OCI-LY3 (cell line): ENCODE measurements around the gene NUP210.

Source experiments
- H2AFZ ChIP-seq: fragments of 200-600, 300-600 bp; shearing (Covaris generic); 2 replicates; pipeline ENCODE4 v1.6.0; 2014; ENCODE audit warnings: antibody characterized with exemption, low read depth, low read length
- H3K27ac ChIP-seq: fragments of 200-600, 300-600 bp; sonication (generic); 2 replicates; pipeline ENCODE4 v1.5.1; 2014; ENCODE audit warnings: mild to moderate bottlenecking, low read length, moderate library complexity, mixed read lengths
- H3K27me3 ChIP-seq: fragments of 200-600, 300-600 bp; sonication (generic); 2 replicates; pipeline ENCODE4 v1.6.1; 2014; ENCODE audit warnings: low read depth, low read length, mixed read lengths
- H3K36me3 ChIP-seq: fragments of 200-600, 300-600 bp; sonication (generic); replicated peaks from 2 replicates; pipeline ENCODE3; 2014; ENCODE audit warnings: low read depth, low read length, mixed read lengths
- H3K4me1 ChIP-seq: fragments of 300-600, 200-600 bp; sonication (generic); 2 replicates; pipeline ENCODE4 v1.6.1; 2014; ENCODE audit warnings: low read length, mixed read lengths
- H3K4me2 ChIP-seq: fragments of 200-600, 300-600 bp; sonication (generic); 2 replicates; pipeline ENCODE4 v1.6.1; 2014; ENCODE audit warnings: low read length, mixed read lengths
- H3K4me3 ChIP-seq: fragments of 300-600, 200-600 bp; sonication (generic); 2 replicates; pipeline ENCODE4 v1.5.1; 2014; ENCODE audit warnings: antibody characterized with exemption, mild to moderate bottlenecking, low read length, moderate library complexity
- H3K79me2 ChIP-seq: fragments of 300-600, 200-600 bp; shearing (Covaris generic); 2 replicates; pipeline ENCODE4 v1.6.1; 2014; ENCODE audit warnings: mild to moderate bottlenecking, low read length, mixed read lengths
- H3K9ac ChIP-seq: fragments of 300-600, 200-600 bp; shearing (Covaris generic); 2 replicates; pipeline ENCODE4 v1.6.0; 2014; ENCODE audit warnings: mild to moderate bottlenecking, low read length, moderate library complexity
- H3K9me3 ChIP-seq: fragments of 200-600, 300-600 bp; shearing (Covaris generic); 2 replicates; pipeline ENCODE4 v1.6.1; 2014; ENCODE audit warnings: low read length, mixed read lengths; ENCODE audit not compliant: insufficient read depth
- H4K20me1 ChIP-seq: fragments of 200-600, 300-600 bp; sonication (generic); 2 replicates; pipeline ENCODE4 v1.6.1; 2016; ENCODE audit warnings: low read length, mixed read lengths; ENCODE audit not compliant: insufficient read depth
- EZH2phosphoT487 ChIP-seq: fragments of 200-600 bp; shearing (Covaris generic); IDR thresholded peaks from 2 replicates; pipeline ENCODE4 v1.6.1; 2018; ENCODE audit warnings: antibody characterized with exemption, mixed run types, low read depth
- TF ChIP-seq, protein P1 (sequence below): fragments of 200-600, 300-600 bp; sonication (generic); IDR thresholded peaks from 2 replicates; pipeline ENCODE4 v1.5.1; 2014; ENCODE audit warnings: antibody characterized with exemption, low read length, low read depth

NUP210 gene

DNA sequence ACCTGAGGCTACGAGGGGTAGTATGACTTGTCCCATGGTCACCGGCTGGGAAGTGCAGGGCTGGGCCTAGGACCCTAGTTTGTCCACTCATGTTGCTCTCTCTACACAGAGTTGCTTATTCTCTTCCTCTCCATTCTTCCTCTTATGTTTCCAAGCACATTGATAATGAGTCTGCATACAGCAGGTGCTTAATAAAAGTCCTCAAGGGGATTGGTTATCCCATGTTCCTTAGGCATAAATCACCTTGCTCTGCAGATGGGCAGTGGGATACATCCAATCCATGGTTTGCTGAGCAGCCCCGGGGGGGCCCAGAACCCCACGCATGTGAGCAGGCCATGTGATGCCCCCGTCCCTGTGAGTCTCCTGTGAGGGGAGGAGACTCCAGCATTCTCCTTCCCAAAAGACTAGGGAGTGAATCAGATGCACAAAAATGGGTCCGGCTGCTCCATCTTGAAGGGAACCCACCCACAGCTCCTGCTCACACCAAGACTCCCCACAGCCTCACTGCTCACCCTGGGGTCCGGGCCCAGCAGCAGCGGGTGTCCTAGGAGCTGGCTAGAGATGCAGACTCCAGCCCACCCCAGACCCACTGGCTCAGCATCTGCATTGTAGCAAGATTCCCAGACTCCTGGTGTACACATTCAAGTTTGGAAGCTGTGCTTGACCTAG is 139.9 kb downstream of the NUP210 start:
- Histone ChIP-seq H2AFZ (no peak overlapping the region), H3K9ac (no peak overlapping the region), H3K4me3 (no peak overlapping the region), H3K27me3 (peaks cover 11% of the 10 kb centered on the region; the same call in 1 of the 2 replicates), H3K36me3 (no peaks in the 10 kb centered on the region), H3K4me1 (no peaks in the 10 kb centered on the region), H3K27ac (no peak overlapping the region), H3K79me2 (no peaks in the 10 kb centered on the region), H3K9me3 (no peaks in the 10 kb centered on the region), H4K20me1 (no peaks in the 10 kb centered on the region), H3K4me2 (no peak overlapping the region)
- TF ChIP-seq EZH2phosphoT487: no peak
- TF ChIP-seq, protein P1, sequence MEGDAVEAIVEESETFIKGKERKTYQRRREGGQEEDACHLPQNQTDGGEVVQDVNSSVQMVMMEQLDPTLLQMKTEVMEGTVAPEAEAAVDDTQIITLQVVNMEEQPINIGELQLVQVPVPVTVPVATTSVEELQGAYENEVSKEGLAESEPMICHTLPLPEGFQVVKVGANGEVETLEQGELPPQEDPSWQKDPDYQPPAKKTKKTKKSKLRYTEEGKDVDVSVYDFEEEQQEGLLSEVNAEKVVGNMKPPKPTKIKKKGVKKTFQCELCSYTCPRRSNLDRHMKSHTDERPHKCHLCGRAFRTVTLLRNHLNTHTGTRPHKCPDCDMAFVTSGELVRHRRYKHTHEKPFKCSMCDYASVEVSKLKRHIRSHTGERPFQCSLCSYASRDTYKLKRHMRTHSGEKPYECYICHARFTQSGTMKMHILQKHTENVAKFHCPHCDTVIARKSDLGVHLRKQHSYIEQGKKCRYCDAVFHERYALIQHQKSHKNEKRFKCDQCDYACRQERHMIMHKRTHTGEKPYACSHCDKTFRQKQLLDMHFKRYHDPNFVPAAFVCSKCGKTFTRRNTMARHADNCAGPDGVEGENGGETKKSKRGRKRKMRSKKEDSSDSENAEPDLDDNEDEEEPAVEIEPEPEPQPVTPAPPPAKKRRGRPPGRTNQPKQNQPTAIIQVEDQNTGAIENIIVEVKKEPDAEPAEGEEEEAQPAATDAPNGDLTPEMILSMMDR: no peak

DNA sequence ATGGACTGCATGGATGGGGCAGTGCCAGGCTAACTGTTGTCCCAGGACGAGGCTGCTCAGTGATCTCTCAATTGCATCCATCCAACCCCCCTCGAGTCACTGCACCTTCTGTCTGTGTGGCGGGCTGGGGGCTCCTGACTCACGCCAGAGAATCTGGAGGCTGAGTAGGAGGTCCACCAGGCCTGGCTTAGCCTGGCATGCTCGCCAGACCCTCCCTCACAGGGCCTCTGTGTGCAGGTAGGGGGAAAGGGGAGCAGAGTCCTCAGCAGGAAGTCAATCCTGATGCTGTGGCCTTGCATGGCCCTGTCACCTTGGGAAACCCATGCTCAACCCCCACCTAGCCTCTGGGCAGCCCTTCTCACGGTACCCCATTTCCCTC is 140.6 kb downstream of the NUP210 start:
- Histone ChIP-seq H2AFZ (no peak overlapping the region), H3K9ac (no peak overlapping the region), H3K4me2 (no peak overlapping the region), H3K4me1 (no peaks in the 10 kb centered on the region), H3K27ac (no peak overlapping the region), H3K27me3 (peaks cover 17% of the 10 kb centered on the region; the same call in 1 of the 2 replicates), H4K20me1 (no peaks in the 10 kb centered on the region), H3K4me3 (no peak overlapping the region), H3K79me2 (no peaks in the 10 kb centered on the region), H3K36me3 (no peaks in the 10 kb centered on the region), H3K9me3 (no peaks in the 10 kb centered on the region)
- TF ChIP-seq, protein P1: no peak
- no peak for TF ChIP-seq EZH2phosphoT487

DNA sequence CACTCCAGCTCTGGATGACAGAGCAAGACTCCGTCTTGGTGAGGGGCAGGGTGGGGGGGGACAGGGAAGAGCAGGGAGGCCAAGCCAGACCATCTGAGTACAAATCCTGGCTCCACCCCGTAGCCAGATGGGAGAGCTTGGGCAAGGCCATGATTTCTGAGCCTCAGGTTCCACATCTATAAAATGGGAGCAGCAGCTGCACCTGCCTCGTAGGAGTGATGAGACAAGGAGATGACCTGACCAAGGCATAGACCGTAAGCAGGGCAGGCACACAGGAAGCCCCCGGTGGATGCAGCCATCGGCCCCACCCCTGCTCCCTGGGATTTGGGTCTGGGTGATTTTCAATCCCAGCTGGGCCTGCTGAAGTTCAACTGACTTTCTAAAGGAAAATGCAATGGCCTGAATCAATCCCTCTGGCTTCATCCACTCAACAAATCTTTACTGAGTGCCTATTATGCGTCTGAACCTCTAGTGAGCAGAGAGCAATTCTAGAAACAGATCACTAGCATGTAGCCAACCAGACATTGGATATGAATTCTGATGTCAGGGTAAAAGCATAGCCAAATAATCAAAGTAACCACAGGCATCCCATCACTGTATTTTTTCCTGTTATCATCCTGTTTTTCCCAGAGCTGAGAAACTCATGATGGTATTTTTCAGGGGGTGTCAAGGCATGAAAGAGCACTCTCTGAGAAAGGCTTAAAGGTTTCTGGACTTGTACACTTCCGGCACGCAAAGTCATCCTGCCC is 141.2 kb downstream of the NUP210 start:
- Histone ChIP-seq H3K4me1 (no peaks in the 10 kb centered on the region), H3K4me3 (no peak overlapping the region), H3K27me3 (peaks cover 18% of the 10 kb centered on the region; the same call in 1 of the 2 replicates), H3K27ac (no peak overlapping the region), H3K9me3 (no peaks in the 10 kb centered on the region), H3K9ac (no peak overlapping the region), H3K4me2 (no peak overlapping the region), H3K79me2 (no peaks in the 10 kb centered on the region), H4K20me1 (no peaks in the 10 kb centered on the region), H3K36me3 (no peaks in the 10 kb centered on the region), H2AFZ (no peak overlapping the region)
- no peak for TF ChIP-seq EZH2phosphoT487
- TF ChIP-seq, protein P1: no peak

DNA sequence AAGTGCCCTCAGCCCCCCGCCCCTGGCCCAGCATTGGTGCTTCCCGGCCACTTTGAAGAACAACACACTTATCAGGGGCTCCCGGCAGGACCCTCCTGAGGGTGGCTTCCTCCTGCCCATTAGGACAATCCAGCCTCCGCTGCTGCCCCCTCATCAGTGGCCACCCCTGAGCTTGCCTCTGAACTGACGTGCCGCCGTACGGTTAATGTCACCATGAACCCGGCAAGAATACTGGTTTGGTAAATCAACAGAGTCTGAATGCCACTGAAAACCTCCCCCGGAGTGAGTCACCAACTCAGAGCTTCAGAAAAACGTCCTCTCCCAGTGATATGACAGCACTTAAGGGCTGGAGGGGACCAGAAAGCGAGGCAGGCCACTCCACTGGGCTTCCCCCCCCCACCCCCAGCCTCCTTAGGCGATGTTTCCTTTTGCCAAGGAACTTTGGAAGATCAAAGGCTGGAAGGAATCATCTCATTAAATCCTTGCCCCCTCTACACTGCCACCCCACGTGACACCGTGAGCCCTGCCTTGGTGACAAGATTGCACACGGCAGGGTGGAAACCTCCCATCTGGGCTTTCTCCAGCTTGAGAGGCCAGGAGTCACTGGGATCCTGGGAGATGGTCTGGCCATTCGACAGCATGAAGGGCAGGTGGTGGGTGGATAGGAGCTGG is 142.1 kb downstream of the NUP210 start:
- Histone ChIP-seq H3K27ac (no peak overlapping the region), H4K20me1 (no peaks in the 10 kb centered on the region), H3K4me3 (no peak overlapping the region), H3K9ac (no peak overlapping the region), H3K4me1 (no peaks in the 10 kb centered on the region), H2AFZ (no peak overlapping the region), H3K27me3 (peaks cover 24% of the 10 kb centered on the region; the same call in 1 of the 2 replicates), H3K79me2 (no peaks in the 10 kb centered on the region), H3K9me3 (no peaks in the 10 kb centered on the region), H3K36me3 (no peaks in the 10 kb centered on the region), H3K4me2 (no peak overlapping the region)
- no peak for TF ChIP-seq EZH2phosphoT487
- TF ChIP-seq, protein P1: no peak
